Mesangial cell (primary cell): Measurements from ENCODE around the gene FLNA. TPM values are rescaled to one million over a fixed set of nuclear protein-coding genes. Genes with fewer than 3 reads are reported as not detected.

Experiments used
- total RNA-seq: library from RNA; depleted of rRNA; stranded (reverse); fragments of >200 nt; gene quantifications from 2 replicates; pipeline ENCODE4 v1.2.3, GENCODE V29; 2015

The FLNA gene, protein sequence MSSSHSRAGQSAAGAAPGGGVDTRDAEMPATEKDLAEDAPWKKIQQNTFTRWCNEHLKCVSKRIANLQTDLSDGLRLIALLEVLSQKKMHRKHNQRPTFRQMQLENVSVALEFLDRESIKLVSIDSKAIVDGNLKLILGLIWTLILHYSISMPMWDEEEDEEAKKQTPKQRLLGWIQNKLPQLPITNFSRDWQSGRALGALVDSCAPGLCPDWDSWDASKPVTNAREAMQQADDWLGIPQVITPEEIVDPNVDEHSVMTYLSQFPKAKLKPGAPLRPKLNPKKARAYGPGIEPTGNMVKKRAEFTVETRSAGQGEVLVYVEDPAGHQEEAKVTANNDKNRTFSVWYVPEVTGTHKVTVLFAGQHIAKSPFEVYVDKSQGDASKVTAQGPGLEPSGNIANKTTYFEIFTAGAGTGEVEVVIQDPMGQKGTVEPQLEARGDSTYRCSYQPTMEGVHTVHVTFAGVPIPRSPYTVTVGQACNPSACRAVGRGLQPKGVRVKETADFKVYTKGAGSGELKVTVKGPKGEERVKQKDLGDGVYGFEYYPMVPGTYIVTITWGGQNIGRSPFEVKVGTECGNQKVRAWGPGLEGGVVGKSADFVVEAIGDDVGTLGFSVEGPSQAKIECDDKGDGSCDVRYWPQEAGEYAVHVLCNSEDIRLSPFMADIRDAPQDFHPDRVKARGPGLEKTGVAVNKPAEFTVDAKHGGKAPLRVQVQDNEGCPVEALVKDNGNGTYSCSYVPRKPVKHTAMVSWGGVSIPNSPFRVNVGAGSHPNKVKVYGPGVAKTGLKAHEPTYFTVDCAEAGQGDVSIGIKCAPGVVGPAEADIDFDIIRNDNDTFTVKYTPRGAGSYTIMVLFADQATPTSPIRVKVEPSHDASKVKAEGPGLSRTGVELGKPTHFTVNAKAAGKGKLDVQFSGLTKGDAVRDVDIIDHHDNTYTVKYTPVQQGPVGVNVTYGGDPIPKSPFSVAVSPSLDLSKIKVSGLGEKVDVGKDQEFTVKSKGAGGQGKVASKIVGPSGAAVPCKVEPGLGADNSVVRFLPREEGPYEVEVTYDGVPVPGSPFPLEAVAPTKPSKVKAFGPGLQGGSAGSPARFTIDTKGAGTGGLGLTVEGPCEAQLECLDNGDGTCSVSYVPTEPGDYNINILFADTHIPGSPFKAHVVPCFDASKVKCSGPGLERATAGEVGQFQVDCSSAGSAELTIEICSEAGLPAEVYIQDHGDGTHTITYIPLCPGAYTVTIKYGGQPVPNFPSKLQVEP (N-terminal part only)
- 2,491 and 2,888 TPM in 2 replicates for total RNA-seq

GRCh38 chrX:154374313-154375155 lies at the start of gene FLNA:
TSS of gene FLNA (minus strand) at chrX:154374634. CDS start at chrX:154371245, 3,389 bp downstream.

DNA sequence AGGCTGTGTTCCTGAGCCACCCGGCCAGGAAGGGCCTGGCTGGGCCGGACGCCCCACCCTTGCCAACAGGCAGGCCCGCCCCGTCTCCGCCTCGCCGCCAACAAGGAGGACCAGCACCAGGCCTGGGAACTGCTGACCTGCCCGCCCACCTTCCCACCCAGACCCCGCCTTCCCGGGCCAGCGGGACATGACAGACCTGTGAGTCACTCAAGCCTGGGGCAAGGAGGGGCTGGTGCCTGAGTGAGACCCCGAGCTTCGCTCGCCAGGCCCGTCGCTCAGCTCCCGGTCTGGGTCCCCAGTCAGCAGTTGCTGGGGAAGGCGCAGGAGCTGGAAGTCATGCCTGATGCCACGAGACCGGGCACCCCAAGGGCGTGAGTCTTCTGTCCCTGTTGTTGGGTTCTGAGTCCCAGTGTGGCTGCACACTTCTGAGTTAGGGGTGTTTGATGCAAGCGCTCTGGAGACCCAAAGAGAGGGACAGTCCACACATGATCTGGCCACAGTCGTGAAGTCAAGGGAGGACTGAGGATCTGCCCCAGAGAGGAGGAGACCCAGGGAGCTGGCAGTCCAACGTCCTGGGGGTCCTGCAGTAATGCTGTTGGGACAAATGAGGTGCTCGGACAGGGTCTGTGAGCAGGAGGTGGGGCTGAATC lies 34.9 kb upstream of the FLNA start, which contains the start of gene DNASE1L1:
Gene DNASE1L1, minus strand, starts transcription at position 33 of the 650 bp plus-strand sequence. CDS start 3,686 bp downstream, outside the sequence.

GRCh38 chrX:154397888-154398667 lies 23.6 kb upstream of the FLNA start, which contains the start of gene RPL10:
TSS of gene RPL10 (plus strand) at chrX:154398377. CDS start at chrX:154398520, 143 bp downstream.

GRCh38 chrX:154378799-154379568 lies 4.5 kb upstream of the FLNA start, which contains the start of gene EMD:
TSS of gene EMD (plus strand) at chrX:154379295. CDS start at chrX:154379485, 190 bp downstream.

Other genes with a start within 250 kb of the FLNA start
- not detected in 2 replicates for gene OPN1LW, start 230.4 kb downstream of the FLNA start, total RNA-seq
- not detected in 2 replicates for gene OPN1MW, start 192.0 kb downstream of the FLNA start, total RNA-seq
- gene OPN1MW2, start 154.9 kb downstream of the FLNA start, total RNA-seq, result not detected in 2 replicates
- gene OPN1MW3, start 117.1 kb downstream of the FLNA start, total RNA-seq, result not detected in 2 replicates
- not detected in 2 replicates for gene TEX28, start 79.5 kb downstream of the FLNA start, total RNA-seq
- gene TKTL1, start 78.8 kb downstream of the FLNA start, total RNA-seq, result not detected in 2 replicates
- gene EMD, start 4.7 kb upstream of the FLNA start, total RNA-seq, result 53.0 and 59.8 TPM in 2 replicates
- 5,163 and 5,241 TPM in 2 replicates for gene RPL10, start 23.7 kb upstream of the FLNA start, total RNA-seq
- 32.3 and 68.7 TPM in 2 replicates for gene DNASE1L1, start 34.6 kb upstream of the FLNA start, total RNA-seq
- 23.5 and 31.4 TPM in 2 replicates for gene TAFAZZIN, start 36.9 kb upstream of the FLNA start, total RNA-seq
- 45.0 and 81.4 TPM in 2 replicates for gene ATP6AP1, start 54.0 kb upstream of the FLNA start, total RNA-seq
- 74.0 and 80.7 TPM in 2 replicates for gene GDI1, start 62.5 kb upstream of the FLNA start, total RNA-seq
- 34.7 and 46.1 TPM in 2 replicates for gene FAM50A, start 69.5 kb upstream of the FLNA start, total RNA-seq
- 19.6 and 26.1 TPM in 2 replicates for gene PLXNA3, start 83.6 kb upstream of the FLNA start, total RNA-seq
- 18.4 and 23.7 TPM in 2 replicates for gene LAGE3, start 104.6 kb upstream of the FLNA start, total RNA-seq
- gene UBL4A, start 112.0 kb upstream of the FLNA start, total RNA-seq, result 49.4 and 62.1 TPM in 2 replicates
- gene SLC10A3, start 116.0 kb upstream of the FLNA start, total RNA-seq, result 25.7 and 33.6 TPM in 2 replicates
- gene FAM3A, start 141.6 kb upstream of the FLNA start, total RNA-seq, result 28.8 and 51.0 TPM in 2 replicates
- gene G6PD, start 172.2 kb upstream of the FLNA start, total RNA-seq, result 70.2 and 95.5 TPM in 2 replicates
- gene IKBKG, start 173.0 kb upstream of the FLNA start, total RNA-seq, result 15.5 and 17.6 TPM in 2 replicates
- gene CTAG1A, start 210.5 kb upstream of the FLNA start, total RNA-seq, result not detected in 2 replicates
- not detected in 2 replicates for gene CTAG1B, start 244.6 kb upstream of the FLNA start, total RNA-seq